IPS-11a (cell line): ENCODE results near the gene MIF.

Source experiments
- H3K4me3 ChIP-seq: one replicate; pipeline ENCODE4 v1.5.1; 2013; ENCODE audit warnings: low read depth, low read length, control low read depth

Gene MIF

GRCh38 chr22:23875801-23876200 is 18.4 kb upstream of the MIF start:
- no peak overlapping the region for H3K4me3 ChIP-seq

- no peak overlapping the region for H3K4me3 ChIP-seq
These were observed 16.6 kb upstream of the MIF start for GRCh38 chr22:23877566-23877965.

- H3K4me3 ChIP-seq: no peak overlapping the region
These were observed 16.0 kb upstream of the MIF start for GRCh38 chr22:23878219-23878618.

- no peak overlapping the region for H3K4me3 ChIP-seq
These were observed 11.8 kb upstream of the MIF start for GRCh38 chr22:23882370-23882769.

GRCh38 chr22:23883658-23884057 is 10.5 kb upstream of the MIF start:
- H3K4me3 ChIP-seq: no peak overlapping the region

GRCh38 chr22:23884140-23884539 is 10.0 kb upstream of the MIF start:
- H3K4me3 ChIP-seq: no peak overlapping the region

- H3K4me3 ChIP-seq: no peak overlapping the region
These were observed 5.4 kb upstream of the MIF start for GRCh38 chr22:23888615-23889401.

GRCh38 chr22:23889620-23890019 is 4.6 kb upstream of the MIF start:
- H3K4me3 ChIP-seq: no peak overlapping the region

- H3K4me3 ChIP-seq: no peak overlapping the region
These were observed 2.5 kb upstream of the MIF start for GRCh38 chr22:23891726-23892125.

GRCh38 chr22:23892130-23892529 is 2.1 kb upstream of the MIF start:
- H3K4me3 ChIP-seq: no peak overlapping the region

- H3K4me3 ChIP-seq: no peak overlapping the region
These were observed 1.5 kb upstream of the MIF start for GRCh38 chr22:23892706-23893105.

GRCh38 chr22:23893121-23893944 is 850 bp upstream of the MIF start:
- peak overlapping the region; percentile 62 for H3K4me3 ChIP-seq

GRCh38 chr22:23894710-23895598 is 771 bp downstream of the MIF start:
- H3K4me3 ChIP-seq: peak overlapping the region; percentile 87

GRCh38 chr22:23895599-23896144 is 1.5 kb downstream of the MIF start:
- H3K4me3 ChIP-seq: peak overlapping the region; percentile 87

GRCh38 chr22:23896166-23896522 is 2.0 kb downstream of the MIF start:
- H3K4me3 ChIP-seq: no peak overlapping the region

GRCh38 chr22:23896523-23897186 is 2.5 kb downstream of the MIF start:
- no peak overlapping the region for H3K4me3 ChIP-seq

GRCh38 chr22:23897320-23897719 is 3.1 kb downstream of the MIF start:
- no peak overlapping the region for H3K4me3 ChIP-seq

GRCh38 chr22:23898006-23898974 is 4.1 kb downstream of the MIF start:
- no peak overlapping the region for H3K4me3 ChIP-seq

- no peak overlapping the region for H3K4me3 ChIP-seq
These were observed 5.0 kb downstream of the MIF start for GRCh38 chr22:23899042-23899745.
